Measurements from ENCODE around the gene ZNF267. TPM values are rescaled to one million over a fixed set of nuclear protein-coding genes. Genes with fewer than 3 reads are reported as not detected.
"Not testable (repeated sequence)": the region's sequence is repeated elsewhere in the genome, so short reads cannot be mapped to it uniquely, and the experiment has no call there.

ZNF267 gene
- total and polyA plus RNA-seq, 2 of the 8 experiments (the other 6 are each of a cell fraction or from before 2014, with no cell fraction given): 5.5 to 28.3 TPM

DNA sequence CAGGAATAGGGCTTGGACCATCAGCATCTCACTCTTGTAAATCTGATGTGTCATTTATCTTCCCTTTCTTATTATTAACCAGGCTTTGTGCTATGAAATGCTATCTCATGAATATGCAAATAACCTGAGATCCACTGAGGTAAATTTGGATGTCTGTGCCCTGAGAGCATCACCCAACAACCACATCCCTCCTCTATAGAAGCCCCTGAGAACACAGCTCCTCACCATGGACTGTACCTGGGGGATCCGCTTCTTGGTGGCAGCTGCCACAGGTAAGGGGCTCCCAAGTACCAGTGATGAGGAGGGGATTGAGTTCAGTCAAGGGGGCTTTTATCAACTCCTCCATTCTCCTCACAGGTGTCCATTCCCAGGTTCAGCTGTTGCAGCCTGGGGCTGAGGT lies 78.2 kb downstream of the ZNF267 start:
- H3K23ac ChIP-seq (ENCODE audit: insufficient read length); H3K27me3 ChIP-seq (replicated peaks in 1 of 4; ENCODE audit: control insufficient read depth in 3 of 4, extremely low read depth in 1 of 4, insufficient read depth in 3 of 4, low read length in 3 of 4); CTCF ChIA-PET (ENCODE audit: partially characterized antibody); H3K79me1 ChIP-seq (ENCODE audit: low read depth, low read length); H3K18ac ChIP-seq (ENCODE audit: extremely low read depth, low read length); H2BK15ac ChIP-seq (ENCODE audit: low read length); FAIRE-seq; DNase-seq (ENCODE audit: low read depth in 1 of 2, low spot score in 2 of 2); H4K5ac ChIP-seq (ENCODE audit: insufficient read length, low read depth, low read length); H4K8ac ChIP-seq (ENCODE audit: extremely low read depth, insufficient read depth, low read length); H2BK5ac ChIP-seq (ENCODE audit: low read depth, low read length); H2BK120ac ChIP-seq (replicated peaks; ENCODE audit: low read depth, low read length); H3K4ac ChIP-seq (replicated peaks; ENCODE audit: insufficient read length, low read depth, low read length); H3K27ac ChIP-seq (ENCODE audit: low read depth, low read length); H3K23me2 ChIP-seq (ENCODE audit: low read depth, low read length); H3K79me2 ChIP-seq (ENCODE audit: control insufficient read depth in 1 of 2, insufficient read depth in 2 of 2, low read length in 2 of 2); H3K14ac ChIP-seq (ENCODE audit: insufficient read length); H3K56ac ChIP-seq (replicated peaks; ENCODE audit: insufficient read length, low read depth, low read length); H2AK5ac ChIP-seq (ENCODE audit: low read depth, low read length); H3K9ac ChIP-seq (replicated peaks in 1 of 4; ENCODE audit: extremely low read depth in 1 of 4, low read depth in 3 of 4, low read length in 3 of 4); H4K91ac ChIP-seq (replicated peaks; ENCODE audit: insufficient read length, low read length); H2AFZ ChIP-seq (ENCODE audit: low read length); H4K20me1 ChIP-seq (replicated peaks in 1 of 2; ENCODE audit: control insufficient read depth in 1 of 2, insufficient read depth in 2 of 2, low read length in 2 of 2); H3K36me3 ChIP-seq (ENCODE audit: control insufficient read depth in 2 of 4, insufficient read depth in 4 of 4, low read length in 3 of 4); H2BK12ac ChIP-seq (ENCODE audit: low read depth, low read length); H3K4me1 ChIP-seq (replicated peaks in 1 of 4; ENCODE audit: control insufficient read depth in 3 of 4, insufficient read depth in 4 of 4, low read length in 3 of 4); H3K4me3 ChIP-seq (ENCODE audit: extremely low read depth in 1 of 4, insufficient read depth in 2 of 4, low read depth in 3 of 4, low read length in 4 of 4); H3K4me2 ChIP-seq (ENCODE audit: insufficient read depth in 1 of 2, low read depth in 2 of 2, low read length in 2 of 2); H3K9me3 ChIP-seq (ENCODE audit: insufficient read depth in 2 of 2, low read depth in 1 of 2, low read length in 1 of 2); POLR2A ChIA-PET (ENCODE audit: partially characterized antibody); H2BK20ac ChIP-seq (ENCODE audit: low read length): not testable (repeated sequence)
- 100% methylated on average over 1 of the region's 1 CpG; no CpG with 5 or more reads in 1 of the 2 experiments for WGBS, 2 experiments (ENCODE audit: extremely low coverage in 1 of 2, insufficient coverage in 1 of 2, insufficient read length in 1 of 2, insufficient replicate concordance in 2 of 2, low coverage in 1 of 2, low lambda C conversion rate in 2 of 2, missing lambda C conversion rate in 1 of 2)

DNA sequence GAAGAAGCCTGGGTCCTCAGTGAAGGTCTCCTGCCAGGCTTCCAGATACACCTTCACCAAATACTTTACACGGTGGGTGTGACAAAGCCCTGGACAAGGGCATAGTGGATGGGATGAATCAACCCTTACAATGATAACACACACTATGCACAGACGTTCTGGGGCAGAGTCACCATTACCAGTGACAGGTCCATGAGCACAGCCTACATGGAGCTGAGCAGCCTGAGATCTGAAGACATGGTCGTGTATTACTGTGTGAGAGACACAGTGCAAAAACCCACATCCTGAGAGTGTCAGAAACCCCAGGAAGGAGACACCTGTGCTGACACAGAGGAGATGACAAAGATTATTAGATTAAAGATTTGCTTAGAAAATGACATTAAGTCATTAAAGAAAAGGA lies 78.6 kb downstream of the ZNF267 start:
- H3K36me3 ChIP-seq (ENCODE audit: control insufficient read depth in 2 of 4, insufficient read depth in 4 of 4, low read length in 3 of 4); H2BK120ac ChIP-seq (replicated peaks; ENCODE audit: low read depth, low read length); H2BK20ac ChIP-seq (ENCODE audit: low read length); H2BK12ac ChIP-seq (ENCODE audit: low read depth, low read length); H3K79me1 ChIP-seq (ENCODE audit: low read depth, low read length); H3K14ac ChIP-seq (ENCODE audit: insufficient read length); H4K91ac ChIP-seq (replicated peaks; ENCODE audit: insufficient read length, low read length); H3K27ac ChIP-seq (ENCODE audit: low read depth, low read length); H3K23ac ChIP-seq (ENCODE audit: insufficient read length); H3K4ac ChIP-seq (replicated peaks; ENCODE audit: insufficient read length, low read depth, low read length); H3K4me2 ChIP-seq (ENCODE audit: insufficient read depth in 1 of 2, low read depth in 2 of 2, low read length in 2 of 2); FAIRE-seq; H4K20me1 ChIP-seq (replicated peaks in 1 of 2; ENCODE audit: control insufficient read depth in 1 of 2, insufficient read depth in 2 of 2, low read length in 2 of 2); H3K23me2 ChIP-seq (ENCODE audit: low read depth, low read length); H3K4me3 ChIP-seq (ENCODE audit: extremely low read depth in 1 of 4, insufficient read depth in 2 of 4, low read depth in 3 of 4, low read length in 4 of 4); H3K18ac ChIP-seq (ENCODE audit: extremely low read depth, low read length); H3K79me2 ChIP-seq (ENCODE audit: control insufficient read depth in 1 of 2, insufficient read depth in 2 of 2, low read length in 2 of 2); H2AFZ ChIP-seq (ENCODE audit: low read length); H3K9me3 ChIP-seq (ENCODE audit: insufficient read depth in 2 of 2, low read depth in 1 of 2, low read length in 1 of 2); H3K9ac ChIP-seq (replicated peaks in 1 of 4; ENCODE audit: extremely low read depth in 1 of 4, low read depth in 3 of 4, low read length in 3 of 4); H2BK5ac ChIP-seq (ENCODE audit: low read depth, low read length); CTCF ChIA-PET (ENCODE audit: partially characterized antibody); H3K56ac ChIP-seq (replicated peaks; ENCODE audit: insufficient read length, low read depth, low read length); POLR2A ChIA-PET (ENCODE audit: partially characterized antibody); H2BK15ac ChIP-seq (ENCODE audit: low read length); H3K27me3 ChIP-seq (replicated peaks in 1 of 4; ENCODE audit: control insufficient read depth in 3 of 4, extremely low read depth in 1 of 4, insufficient read depth in 3 of 4, low read length in 3 of 4); H4K8ac ChIP-seq (ENCODE audit: extremely low read depth, insufficient read depth, low read length); H2AK5ac ChIP-seq (ENCODE audit: low read depth, low read length); DNase-seq (ENCODE audit: low read depth in 1 of 2, low spot score in 2 of 2); H3K4me1 ChIP-seq (replicated peaks in 1 of 4; ENCODE audit: control insufficient read depth in 3 of 4, insufficient read depth in 4 of 4, low read length in 3 of 4); H4K5ac ChIP-seq (ENCODE audit: insufficient read length, low read depth, low read length): not testable (repeated sequence)
- WGBS, 2 experiments (ENCODE audit: extremely low coverage in 1 of 2, insufficient coverage in 1 of 2, insufficient read length in 1 of 2, insufficient replicate concordance in 2 of 2, low coverage in 1 of 2, low lambda C conversion rate in 2 of 2, missing lambda C conversion rate in 1 of 2): 27% methylated on average over 1 of the region's 3 CpGs; no CpG with 5 or more reads in 1 of the 2 experiments
